Measurements from ENCODE around the gene PLPP1. TPM values are rescaled to one million over a fixed set of nuclear protein-coding genes. Genes with fewer than 3 reads are reported as not detected.
"Not testable (repeated sequence)": the region's sequence is repeated elsewhere in the genome, so short reads cannot be mapped to it uniquely, and the experiment has no call there.

Gene PLPP1
- total RNA-seq, 1 donor from 2014 or later: 102 TPM

- DNase-seq (ENCODE audit: low spot score): no peak
- intact Hi-C loops (cut with DNase I): no loop called here
Measured at GRCh38 chr5:55551904-55552303, 17.1 kb upstream of the PLPP1 start.

- intact Hi-C loops (cut with DNase I): no loop called here
- DNase-seq (ENCODE audit: low spot score): no peak
Measured at GRCh38 chr5:55551358-55551757, 16.6 kb upstream of the PLPP1 start.

GRCh38 chr5:55547781-55548180 is 13.0 kb upstream of the PLPP1 start:
- intact Hi-C loops (cut with DNase I): no loop called here
- DNase-seq (ENCODE audit: low spot score): no peak

GRCh38 chr5:55546947-55547346 is 12.2 kb upstream of the PLPP1 start:
- no peak for DNase-seq (ENCODE audit: low spot score)
- intact Hi-C loops (cut with DNase I): no loop called here

GRCh38 chr5:55544341-55544740 is 9.6 kb upstream of the PLPP1 start:
- no peak for DNase-seq (ENCODE audit: low spot score)
- intact Hi-C loops (cut with DNase I): no loop called here

GRCh38 chr5:55541056-55541635 is 6.4 kb upstream of the PLPP1 start:
- intact Hi-C loops (cut with DNase I): no loop called here

GRCh38 chr5:55540525-55540924 is 5.8 kb upstream of the PLPP1 start:
- intact Hi-C loops (cut with DNase I): no loop called here
- no peak for DNase-seq (ENCODE audit: low spot score)

More at GRCh38 chr5:55541056-55541635, 6.4 kb upstream of the PLPP1 start:
- no peak for DNase-seq (ENCODE audit: low spot score)

- DNase-seq (ENCODE audit: low spot score): no peak
- intact Hi-C loops (cut with DNase I): no loop called here
Measured at GRCh38 chr5:55540024-55540423, 5.3 kb upstream of the PLPP1 start.

GRCh38 chr5:55538661-55539060 is 3.9 kb upstream of the PLPP1 start:
- no peak for DNase-seq (ENCODE audit: low spot score)
- intact Hi-C loops (cut with DNase I): no loop called here

- intact Hi-C loops (cut with DNase I); DNase-seq (ENCODE audit: low spot score): not testable (repeated sequence)
Measured at GRCh38 chr5:55537315-55537714, 2.6 kb upstream of the PLPP1 start.

- intact Hi-C loops (cut with DNase I): loop anchor here (2.0 kb wide), 2 partner anchors 41 to 155 kb away; no protein-coding TSS in a partner anchor
- DNase-seq (ENCODE audit: low spot score): no peak
Measured at GRCh38 chr5:55535199-55535905, 588 bp upstream of the PLPP1 start.

- no peak for DNase-seq (ENCODE audit: low spot score)
- intact Hi-C loops (cut with DNase I): loop anchor here (1.0 to 5.0 kb wide), 4 partner anchors 43 to 157 kb away; no protein-coding TSS in a partner anchor
Measured at GRCh38 chr5:55533521-55534435, 986 bp downstream of the PLPP1 start.

- peak; percentile 78 for DNase-seq (ENCODE audit: low spot score)
- intact Hi-C loops (cut with DNase I): loop anchor here (5.0 kb wide), 1 partner anchor 93 kb away; no protein-coding TSS in a partner anchor
Measured at GRCh38 chr5:55530669-55531068, 4.1 kb downstream of the PLPP1 start.

GRCh38 chr5:55524816-55525215 is 9.9 kb downstream of the PLPP1 start:
- DNase-seq (ENCODE audit: low spot score): no peak
- intact Hi-C loops (cut with DNase I): no loop called here

GRCh38 chr5:55523293-55523692 is 11.5 kb downstream of the PLPP1 start:
- no peak for DNase-seq (ENCODE audit: low spot score)
- intact Hi-C loops (cut with DNase I): no loop called here

GRCh38 chr5:55521881-55522280 is 12.9 kb downstream of the PLPP1 start:
- intact Hi-C loops (cut with DNase I): no loop called here
- DNase-seq (ENCODE audit: low spot score): no peak

- intact Hi-C loops (cut with DNase I): no loop called here
- no peak for DNase-seq (ENCODE audit: low spot score)
Measured at GRCh38 chr5:55520117-55520839, 14.5 kb downstream of the PLPP1 start.

- no peak for DNase-seq (ENCODE audit: low spot score)
- intact Hi-C loops (cut with DNase I): no loop called here
Measured at GRCh38 chr5:55518831-55519390, 15.9 kb downstream of the PLPP1 start.

GRCh38 chr5:55517804-55518203 is 17.0 kb downstream of the PLPP1 start:
- DNase-seq (ENCODE audit: low spot score): no peak
- intact Hi-C loops (cut with DNase I): no loop called here
